Astrocyte (in vitro differentiated cells and primary cell): Measurements from ENCODE around the gene DNAJC9. TPM values are rescaled to one million over a fixed set of nuclear protein-coding genes. Genes with fewer than 3 reads are reported as not detected.

Experiments used
- DNase-seq: peaks from one replicate; pipeline ENCODE4 v3.0.0-alpha.2; 2010; ENCODE audit warnings: low read depth
- FAIRE-seq: peaks from 2 replicates; lab custom pipeline; 2011; peaks lifted over from hg19 to GRCh38; lab: Jason Lieb, UNC
- H2AFZ ChIP-seq: 2 replicates; pipeline ENCODE4 v1.6.0; 2012; ENCODE audit warnings: low read depth, low read length, inconsistent platforms
- H3K27ac ChIP-seq: 2 replicates; pipeline ENCODE4 v1.5.1; 2011; ENCODE audit warnings: low read depth, low read length, inconsistent platforms
- H3K27me3 ChIP-seq: 2 replicates; pipeline ENCODE4 v1.6.0; 2011; ENCODE audit warnings: low read length, inconsistent platforms; ENCODE audit not compliant: insufficient read depth
- H3K36me3 ChIP-seq: 2 replicates; pipeline ENCODE4 v1.5.1; 2011; ENCODE audit warnings: low read length, inconsistent platforms; ENCODE audit not compliant: insufficient read depth
- H3K4me1 ChIP-seq: 2 replicates; pipeline ENCODE4 v1.5.1; 2011; ENCODE audit warnings: low read length, inconsistent platforms; ENCODE audit not compliant: insufficient read depth
- H3K4me2 ChIP-seq: 2 replicates; pipeline ENCODE4 v1.6.0; 2012; ENCODE audit warnings: low read length, inconsistent platforms
- H3K4me3 ChIP-seq: 2 replicates; pipeline ENCODE4 v1.5.1; 2011; ENCODE audit warnings: low read depth, mild to moderate bottlenecking, low read length, inconsistent platforms; ENCODE audit not compliant: insufficient read depth
- H3K79me2 ChIP-seq: 2 replicates; pipeline ENCODE4 v1.6.0; 2012; ENCODE audit warnings: mild to moderate bottlenecking, low read length, inconsistent platforms; ENCODE audit not compliant: insufficient read depth
- H3K9ac ChIP-seq: 2 replicates; pipeline ENCODE4 v1.6.0; 2012; ENCODE audit warnings: mild to moderate bottlenecking, low read length, inconsistent platforms
- H3K9me3 ChIP-seq: 2 replicates; pipeline ENCODE4 v1.5.1; 2012; ENCODE audit warnings: low read depth, mild to moderate bottlenecking, low read length, inconsistent platforms; ENCODE audit not compliant: insufficient read depth
- H4K20me1 ChIP-seq: 2 replicates; pipeline ENCODE4 v1.6.0; 2012; ENCODE audit warnings: low read length, inconsistent platforms; ENCODE audit not compliant: insufficient read depth
- H3K27ac Mint-ChIP-seq: one replicate; pipeline ENCODE4 v1.8.0; 2021; ENCODE audit warnings: mild to moderate bottlenecking, mixed read lengths; ENCODE audit not compliant: unreplicated experiment
- H3K27me3 Mint-ChIP-seq: one replicate; pipeline ENCODE4 v1.8.0; 2021; ENCODE audit warnings: low read depth, mixed read lengths; ENCODE audit not compliant: unreplicated experiment
- H3K36me3 Mint-ChIP-seq: one replicate; pipeline ENCODE4 v1.8.0; 2021; ENCODE audit warnings: low read depth, mixed read lengths; ENCODE audit not compliant: unreplicated experiment
- H3K4me1 Mint-ChIP-seq: one replicate; pipeline ENCODE4 v1.8.0; 2021; ENCODE audit warnings: low read depth, mixed read lengths; ENCODE audit not compliant: unreplicated experiment
- H3K4me3 Mint-ChIP-seq: one replicate; pipeline ENCODE4 v1.8.0; 2021; ENCODE audit warnings: mild to moderate bottlenecking, moderate library complexity, mixed read lengths; ENCODE audit not compliant: unreplicated experiment
- H3K9me3 Mint-ChIP-seq: one replicate; pipeline ENCODE4 v1.8.0; 2021; ENCODE audit warnings: mild to moderate bottlenecking, mixed read lengths; ENCODE audit not compliant: unreplicated experiment
- EZH2 ChIP-seq: IDR thresholded peaks from 2 replicates; pipeline ENCODE4 v1.6.1; 2012; ENCODE audit warnings: mild to moderate bottlenecking, low read length, inconsistent platforms; ENCODE audit not compliant: insufficient read depth
- total RNA-seq: library from RNA; stranded (reverse); gene quantifications from 2 replicates; pipeline ENCODE4 v1.2.1, GENCODE V29; 2021
- TF ChIP-seq, protein P1 (sequence below): IDR thresholded peaks from 2 replicates; pipeline ENCODE4 v1.5.1; 2011; ENCODE audit warnings: low read depth, mild to moderate bottlenecking, inconsistent platforms, low read length, moderate library complexity; ENCODE audit not compliant: insufficient read depth

Gene DNAJC9
- total RNA-seq, 1 donor from 2014 or later: 23.3 TPM

DNA sequence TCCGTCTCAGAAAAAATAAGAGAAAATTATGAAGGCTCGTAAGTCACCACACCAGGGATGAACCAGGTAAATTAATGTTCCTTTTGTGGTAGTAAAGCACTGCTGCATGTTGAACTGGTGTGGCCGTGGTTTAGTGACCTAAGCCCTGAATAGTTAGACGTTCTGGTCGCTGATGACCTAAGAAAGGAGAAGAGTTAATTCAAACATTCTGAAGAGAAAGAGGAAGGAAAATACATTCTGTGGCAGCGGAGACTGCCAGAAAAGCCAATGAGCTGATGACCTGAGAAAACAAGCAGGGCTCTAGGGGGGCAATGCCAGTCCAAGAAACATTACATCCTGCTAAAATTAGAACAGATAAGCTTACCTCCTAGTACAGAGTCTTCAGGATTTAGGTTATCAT lies 17.5 kb downstream of the DNAJC9 start:
- no peak overlapping the region for H3K4me3 ChIP-seq
- no peaks in the 10 kb centered on the region for H4K20me1 ChIP-seq
- H3K36me3 ChIP-seq: peaks cover 10% of the 10 kb centered on the region
- Mint-ChIP-seq H3K27ac (no peak overlapping the region), H3K9me3 (no peaks in the 10 kb centered on the region), H3K27me3 (no peaks in the 10 kb centered on the region), H3K36me3 (peaks cover 9% of the 10 kb centered on the region), H3K4me3 (no peak overlapping the region), H3K4me1 (peaks cover 8% of the 10 kb centered on the region)
- no peak for TF ChIP-seq EZH2
- TF ChIP-seq, protein P1, sequence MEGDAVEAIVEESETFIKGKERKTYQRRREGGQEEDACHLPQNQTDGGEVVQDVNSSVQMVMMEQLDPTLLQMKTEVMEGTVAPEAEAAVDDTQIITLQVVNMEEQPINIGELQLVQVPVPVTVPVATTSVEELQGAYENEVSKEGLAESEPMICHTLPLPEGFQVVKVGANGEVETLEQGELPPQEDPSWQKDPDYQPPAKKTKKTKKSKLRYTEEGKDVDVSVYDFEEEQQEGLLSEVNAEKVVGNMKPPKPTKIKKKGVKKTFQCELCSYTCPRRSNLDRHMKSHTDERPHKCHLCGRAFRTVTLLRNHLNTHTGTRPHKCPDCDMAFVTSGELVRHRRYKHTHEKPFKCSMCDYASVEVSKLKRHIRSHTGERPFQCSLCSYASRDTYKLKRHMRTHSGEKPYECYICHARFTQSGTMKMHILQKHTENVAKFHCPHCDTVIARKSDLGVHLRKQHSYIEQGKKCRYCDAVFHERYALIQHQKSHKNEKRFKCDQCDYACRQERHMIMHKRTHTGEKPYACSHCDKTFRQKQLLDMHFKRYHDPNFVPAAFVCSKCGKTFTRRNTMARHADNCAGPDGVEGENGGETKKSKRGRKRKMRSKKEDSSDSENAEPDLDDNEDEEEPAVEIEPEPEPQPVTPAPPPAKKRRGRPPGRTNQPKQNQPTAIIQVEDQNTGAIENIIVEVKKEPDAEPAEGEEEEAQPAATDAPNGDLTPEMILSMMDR: no peak
- H2AFZ ChIP-seq: no peak overlapping the region
- no peaks in the 10 kb centered on the region for H3K4me1 ChIP-seq
- FAIRE-seq (no peak), DNase-seq (no peak)
- no peaks in the 10 kb centered on the region for H3K27me3 ChIP-seq
- H3K27ac ChIP-seq: no peak overlapping the region
- no peaks in the 10 kb centered on the region for H3K79me2 ChIP-seq
- H3K4me2 ChIP-seq: no peak overlapping the region
- H3K9ac ChIP-seq: no peak overlapping the region
- H3K9me3 ChIP-seq: no peaks in the 10 kb centered on the region

DNA sequence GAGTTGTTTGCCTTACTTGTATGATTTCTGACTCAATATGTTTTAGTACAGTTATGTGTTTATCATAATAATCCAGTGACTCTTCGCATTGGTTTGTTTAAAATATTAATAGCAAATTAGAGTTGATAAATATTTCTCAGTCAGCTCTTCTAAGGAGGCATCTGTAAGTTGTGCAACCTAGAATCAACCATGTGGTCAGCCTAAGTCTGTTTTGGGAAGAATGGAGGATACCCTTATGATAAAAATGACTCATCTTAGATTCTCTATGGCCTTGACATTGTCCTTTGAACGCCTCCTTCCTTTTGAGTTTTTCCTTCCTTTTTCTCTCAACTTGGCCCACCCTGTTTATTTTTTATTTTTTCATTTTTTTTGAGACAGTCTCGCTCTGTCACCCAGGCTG lies 18.8 kb downstream of the DNAJC9 start:
- Histone ChIP-seq H4K20me1 (no peaks in the 10 kb centered on the region), H3K4me3 (no peak overlapping the region), H3K4me1 (no peaks in the 10 kb centered on the region), H3K79me2 (no peaks in the 10 kb centered on the region), H3K27ac (no peak overlapping the region), H3K9me3 (no peaks in the 10 kb centered on the region), H3K27me3 (no peaks in the 10 kb centered on the region), H3K9ac (no peak overlapping the region), H2AFZ (no peak overlapping the region), H3K36me3 (peaks cover 10% of the 10 kb centered on the region), H3K4me2 (no peak overlapping the region)
- no peak overlapping the region for H3K4me3 Mint-ChIP-seq
- DNase-seq (no peak), FAIRE-seq (no peak)
- no peak overlapping the region for H3K27ac Mint-ChIP-seq
- TF ChIP-seq, protein P1: no peak
- TF ChIP-seq EZH2: no peak
- H3K4me1 Mint-ChIP-seq: peaks cover 6% of the 10 kb centered on the region
- peaks cover 9% of the 10 kb centered on the region for H3K36me3 Mint-ChIP-seq
- H3K9me3 Mint-ChIP-seq: no peaks in the 10 kb centered on the region
- H3K27me3 Mint-ChIP-seq: no peaks in the 10 kb centered on the region

DNA sequence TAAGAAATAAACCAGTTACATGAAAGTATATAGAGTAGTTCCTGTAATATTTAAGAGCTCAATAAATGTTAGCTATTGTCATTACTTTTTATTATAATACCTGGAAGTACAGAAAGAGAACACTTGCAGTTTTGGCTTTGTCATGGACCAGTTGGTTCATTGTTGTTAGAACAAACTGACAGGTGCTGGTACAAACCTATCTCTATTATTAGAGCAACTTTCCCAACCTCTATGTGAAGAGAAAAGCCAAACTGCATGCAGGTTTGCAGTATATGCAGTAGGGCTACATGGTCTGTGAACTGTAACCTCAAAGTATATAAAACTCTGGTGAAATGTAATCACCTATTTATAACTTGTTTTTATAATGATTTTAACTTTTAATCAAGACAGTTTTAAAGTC lies 20.4 kb downstream of the DNAJC9 start:
- Mint-ChIP-seq H3K9me3 (no peaks in the 10 kb centered on the region), H3K27me3 (no peaks in the 10 kb centered on the region), H3K4me3 (no peak overlapping the region), H3K36me3 (peaks cover 6% of the 10 kb centered on the region), H3K27ac (no peak overlapping the region), H3K4me1 (peaks cover 6% of the 10 kb centered on the region)
- H4K20me1 ChIP-seq: no peaks in the 10 kb centered on the region
- no peaks in the 10 kb centered on the region for H3K27me3 ChIP-seq
- no peaks in the 10 kb centered on the region for H3K9me3 ChIP-seq
- no peak overlapping the region for H3K9ac ChIP-seq
- no peak for DNase-seq
- H3K36me3 ChIP-seq: peaks cover 3% of the 10 kb centered on the region
- no peak overlapping the region for H3K4me3 ChIP-seq
- FAIRE-seq: no peak
- no peak overlapping the region for H2AFZ ChIP-seq
- H3K27ac ChIP-seq: no peak overlapping the region
- H3K4me1 ChIP-seq: no peaks in the 10 kb centered on the region
- no peak for TF ChIP-seq EZH2
- TF ChIP-seq, protein P1: no peak
- H3K79me2 ChIP-seq: no peaks in the 10 kb centered on the region
- no peak overlapping the region for H3K4me2 ChIP-seq
